B cell (primary cell): ENCODE results near the gene NKX2-3. TPM values are rescaled to one million over a fixed set of nuclear protein-coding genes. Genes with fewer than 3 reads are reported as not detected.

Experiments used
- ATAC-seq: fragments of 200-7000 bp; cut with Tn5 transposase; one replicate; pipeline ENCODE4 v1.10.0; 2021; ENCODE audit warnings: low read depth, mild to moderate bottlenecking, moderate number of reproducible peaks, moderate library complexity
- CTCF ChIA-PET: fragments of 350-600 bp; sonication (Branson Sonifier 250); formaldehyde crosslinking; loops from one replicate; lab custom pipeline; 2021; ENCODE audit warnings: antibody characterized with exemption, inconsistent platforms; lab: Charles Lee
- POLR2A ChIA-PET: fragments of 350-600 bp; sonication (Branson Sonifier 250); formaldehyde crosslinking; loops from one replicate; lab custom pipeline; 2021; ENCODE audit warnings: antibody characterized with exemption; lab: Charles Lee
- DNase-seq: peaks from one replicate; pipeline ENCODE4 v3.0.0; 2013
- H2AFZ ChIP-seq: 2 replicates; pipeline ENCODE4 v1.6.1; 2012; ENCODE audit warnings: mild to moderate bottlenecking, low read depth, low read length; ENCODE audit not compliant: insufficient read depth, poor library complexity, severe bottlenecking
- H3K27ac ChIP-seq, 2 donors: 1 replicate in 1 of 2; 2 replicates in 1 of 2; pipeline ENCODE4 v1.5.1; 2012 to 2013; ENCODE audit warnings: low read length in 2 of 2, mild to moderate bottlenecking in 2 of 2, moderate library complexity in 1 of 2
- H3K27me3 ChIP-seq, 4 experiments: fragments of 200-600 bp in 1 of 4; sonication (generic) in 1 of 4; replicated peaks in 1 of 4; 1 replicate in 2 of 4; 2 replicates in 2 of 4; pipeline versions ENCODE4 v1.6.1 to v1.7.0; 2013 to 2016; ENCODE audit warnings: low read length in 3 of 4, mild to moderate bottlenecking in 2 of 4, mixed read lengths in 1 of 4, moderate library complexity in 1 of 4; ENCODE audit not compliant: insufficient read depth in 4 of 4, control insufficient read depth in 3 of 4; ENCODE audit errors: control extremely low read depth in 1 of 4
- H3K36me3 ChIP-seq, 2 experiments: replicated peaks in 1 of 2; 1 replicate in 1 of 2; 2 replicates in 1 of 2; pipeline versions ENCODE4 v1.6.1 to v1.7.1; 2013; ENCODE audit warnings: low read length in 1 of 2; ENCODE audit not compliant: insufficient read depth in 2 of 2, control insufficient read depth in 1 of 2; ENCODE audit errors: control extremely low read depth in 1 of 2, extremely low read depth in 1 of 2
- H3K4me1 ChIP-seq, 2 donors: fragments of 200-600 bp in 1 of 2; sonication (generic) in 1 of 2; 1 replicate in 1 of 2; 2 replicates in 1 of 2; pipeline versions ENCODE4 v1.5.1 to v1.6.1; 2013 to 2017; ENCODE audit warnings: low read length in 2 of 2; ENCODE audit not compliant: control insufficient read depth in 2 of 2, insufficient read depth in 2 of 2
- H3K4me2 ChIP-seq: replicated peaks from 2 replicates; pipeline ENCODE3; 2012; ENCODE audit warnings: mild to moderate bottlenecking, low read depth, low read length; ENCODE audit not compliant: poor library complexity, severe bottlenecking
- H3K4me3 ChIP-seq, 5 experiments: fragments of 200-600 bp in 1 of 5; sonication (generic) in 1 of 5; 1 replicate in 3 of 5; 2 replicates in 2 of 5; pipeline versions ENCODE4 v1.5.1 to v1.7.0; 2011 to 2016; ENCODE audit warnings: low read length in 4 of 5, mild to moderate bottlenecking in 4 of 5, low read depth in 2 of 5, control low read depth in 1 of 5, moderate library complexity in 1 of 5; ENCODE audit not compliant: insufficient read depth in 1 of 5; ENCODE audit errors: control extremely low read depth in 1 of 5, extremely low read depth in 1 of 5
- H3K79me2 ChIP-seq: fragments of 200-600 bp; sonication (generic); one replicate; pipeline ENCODE4 v1.6.0; 2016; ENCODE audit warnings: low read length; ENCODE audit not compliant: control insufficient read depth, insufficient read depth
- H3K9ac ChIP-seq: fragments of 200-600 bp; sonication (generic); 2 replicates; pipeline ENCODE4 v1.6.1; 2017; ENCODE audit warnings: mild to moderate bottlenecking, low read length, moderate library complexity
- H3K9me3 ChIP-seq, 3 donors: one replicate each; pipeline versions ENCODE4 v1.6.1 to v1.7.1; 2013; ENCODE audit warnings: low read length in 2 of 3; ENCODE audit not compliant: control insufficient read depth in 2 of 3, insufficient read depth in 1 of 3; ENCODE audit errors: control extremely low read depth in 1 of 3
- H4K20me1 ChIP-seq: 2 replicates; pipeline ENCODE4 v1.6.0; 2012; ENCODE audit warnings: mild to moderate bottlenecking, low read length; ENCODE audit not compliant: insufficient read depth, control insufficient read depth, poor library complexity, severe bottlenecking
- H3K27ac Mint-ChIP-seq: one replicate; pipeline ENCODE4 v1.8.0; 2021; ENCODE audit warnings: mixed read lengths
- H3K27me3 Mint-ChIP-seq: one replicate; pipeline ENCODE4 v1.8.0; 2021; ENCODE audit warnings: mixed read lengths
- H3K4me1 Mint-ChIP-seq: one replicate; pipeline ENCODE4 v1.8.0; 2021; ENCODE audit warnings: mixed read lengths
- H3K4me3 Mint-ChIP-seq: one replicate; pipeline ENCODE4 v1.8.0; 2021; ENCODE audit warnings: mixed read lengths
- H3K9me3 Mint-ChIP-seq: one replicate; pipeline ENCODE4 v1.8.0; 2022; ENCODE audit warnings: mixed read lengths; ENCODE audit not compliant: insufficient read depth
- EZH2 ChIP-seq: IDR thresholded peaks from 2 replicates; pipeline ENCODE4 v1.6.1; 2012; ENCODE audit warnings: borderline replicate concordance, low read depth, mild to moderate bottlenecking, moderate library complexity, low read length; ENCODE audit not compliant: insufficient read depth, poor library complexity, severe bottlenecking
- WGBS: methylation state at CpG from one replicate; pipeline ENCODE4 v1.1.5; 2013; ENCODE audit warnings: missing lambda C conversion rate; ENCODE audit not compliant: insufficient coverage; 5-methylcytosine and 5-hydroxymethylcytosine counted together
- intact Hi-C: fragments of 100-400 bp; cut with micrococcal nuclease; formaldehyde crosslinking; loops from one replicate; pipeline ENCODE4 v1.10.0; 2022
- polyA plus RNA-seq: library from polyadenylated mRNA; depleted of rRNA; stranded (reverse); fragments of >200 nt; gene quantifications from 2 replicates; pipeline ENCODE4 v1.2.3, GENCODE V29; 2012
- total RNA-seq, 2 donors: library from RNA; stranded (reverse); fragments of 120-200 nt in 1 of 2; gene quantifications; 1 replicate in 1 of 2; 2 replicates in 1 of 2; pipeline versions ENCODE4 v1.2.3 to v1.2.4, GENCODE V29; 2013 to 2022
- TF ChIP-seq, protein P1 (sequence below): fragments of 200-600 bp; IDR thresholded peaks from one replicate; pipeline ENCODE4 v1.8.0; 2022; ENCODE audit warnings: antibody characterized with exemption, mild to moderate bottlenecking

The NKX2-3 gene
- total and polyA plus RNA-seq, 2 donors (not counting 1 experiment from before 2014, with no cell fraction given), result not detected

DNA sequence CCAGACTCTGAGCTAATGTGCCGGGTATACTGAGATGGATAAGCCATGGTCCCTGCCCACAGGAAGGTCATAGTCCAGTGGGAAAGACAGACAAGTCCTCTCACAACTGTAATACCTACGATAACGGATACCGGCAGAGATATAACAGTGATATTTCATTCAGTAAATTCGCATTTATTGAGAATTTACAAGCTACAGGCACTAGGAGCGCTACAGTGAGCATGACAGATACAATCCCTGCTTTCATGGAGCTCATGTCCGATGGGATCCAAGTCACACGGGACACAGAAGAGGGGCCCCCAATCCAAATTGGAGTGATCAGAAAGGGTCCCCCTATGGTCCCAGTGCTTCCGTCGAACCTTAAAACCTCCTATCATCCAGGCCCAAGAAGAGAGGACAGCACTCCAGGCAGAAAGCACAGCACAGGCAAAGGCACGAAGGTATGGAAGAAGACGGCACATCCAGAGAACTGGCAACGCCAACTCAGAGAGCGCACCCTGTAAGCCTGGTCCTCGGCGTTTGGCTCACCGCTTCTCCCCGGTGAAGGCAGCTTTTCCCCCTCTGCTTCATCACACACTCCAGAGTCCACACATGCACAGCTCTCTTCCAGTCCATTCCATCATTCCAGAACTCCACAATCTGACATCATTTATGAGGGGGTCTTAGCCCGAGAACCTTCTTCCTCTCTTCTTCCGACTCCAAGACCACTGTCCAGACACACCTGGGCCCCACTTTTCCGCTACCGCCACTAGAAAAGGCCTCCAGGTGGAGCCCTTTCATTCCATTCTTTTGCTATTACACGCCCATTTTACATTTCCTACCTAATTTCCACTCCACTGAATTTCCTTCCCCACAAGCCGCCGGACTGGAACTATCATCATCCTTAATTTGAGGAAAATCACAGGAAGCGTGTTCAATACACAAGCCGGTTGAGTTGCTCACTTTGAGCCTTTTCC lies 47.8 kb upstream of the NKX2-3 start:
- H3K9ac ChIP-seq, result no peak overlapping the region
- H3K79me2 ChIP-seq, result no peaks in the 10 kb centered on the region
- ATAC-seq (no peak), DNase-seq (no peak)
- no peaks in the 10 kb centered on the region for H4K20me1 ChIP-seq
- TF ChIP-seq, protein P1, sequence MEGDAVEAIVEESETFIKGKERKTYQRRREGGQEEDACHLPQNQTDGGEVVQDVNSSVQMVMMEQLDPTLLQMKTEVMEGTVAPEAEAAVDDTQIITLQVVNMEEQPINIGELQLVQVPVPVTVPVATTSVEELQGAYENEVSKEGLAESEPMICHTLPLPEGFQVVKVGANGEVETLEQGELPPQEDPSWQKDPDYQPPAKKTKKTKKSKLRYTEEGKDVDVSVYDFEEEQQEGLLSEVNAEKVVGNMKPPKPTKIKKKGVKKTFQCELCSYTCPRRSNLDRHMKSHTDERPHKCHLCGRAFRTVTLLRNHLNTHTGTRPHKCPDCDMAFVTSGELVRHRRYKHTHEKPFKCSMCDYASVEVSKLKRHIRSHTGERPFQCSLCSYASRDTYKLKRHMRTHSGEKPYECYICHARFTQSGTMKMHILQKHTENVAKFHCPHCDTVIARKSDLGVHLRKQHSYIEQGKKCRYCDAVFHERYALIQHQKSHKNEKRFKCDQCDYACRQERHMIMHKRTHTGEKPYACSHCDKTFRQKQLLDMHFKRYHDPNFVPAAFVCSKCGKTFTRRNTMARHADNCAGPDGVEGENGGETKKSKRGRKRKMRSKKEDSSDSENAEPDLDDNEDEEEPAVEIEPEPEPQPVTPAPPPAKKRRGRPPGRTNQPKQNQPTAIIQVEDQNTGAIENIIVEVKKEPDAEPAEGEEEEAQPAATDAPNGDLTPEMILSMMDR, result no peak
- no peak for TF ChIP-seq EZH2
- H3K27me3 ChIP-seq, result peaks cover 0 to 15% (median 7%) of the 10 kb centered on the region in 4 experiments
- H2AFZ ChIP-seq, result no peak overlapping the region
- no peaks in the 10 kb centered on the region for H3K9me3 Mint-ChIP-seq
- no peak overlapping the region for H3K27ac ChIP-seq
- ChIA-PET CTCF (interaction anchor here (1.3 kb wide), 1 partner anchor 226 kb away, joined by 3 read pairs; no protein-coding TSS in a partner anchor), POLR2A (no interaction called here)
- peaks cover 49% of the 10 kb centered on the region for H3K27me3 Mint-ChIP-seq
- intact Hi-C loops, result no loop called here
- no peak overlapping the region for H3K4me3 ChIP-seq
- H3K36me3 ChIP-seq, result no peaks in the 10 kb centered on the region
- WGBS, result 79% methylated on average over 26 of the region's 27 CpGs
- no peak overlapping the region for H3K27ac Mint-ChIP-seq
- H3K4me1 Mint-ChIP-seq, result peaks cover 3% of the 10 kb centered on the region
- H3K4me2 ChIP-seq, result no peak overlapping the region
- no peaks in the 10 kb centered on the region for H3K9me3 ChIP-seq
- H3K4me1 ChIP-seq, result peaks cover 0 to 3% of the 10 kb centered on the region in 2 donors
- no peak overlapping the region for H3K4me3 Mint-ChIP-seq
